Mesenchymal stem cell (in vitro differentiated cells and primary cell): Measurements from ENCODE around the gene TRIM52.

Source experiments
- DNase-seq: peaks from one replicate; pipeline ENCODE4 v3.0.0-alpha.2; 2013
- H2AFZ ChIP-seq: one replicate; pipeline ENCODE4 v1.6.1; 2013; ENCODE audit warnings: low read depth, mild to moderate bottlenecking, control low read depth, inconsistent platforms, low read length, moderate library complexity
- H2AK5ac ChIP-seq: 2 replicates; pipeline ENCODE4 v1.6.1; 2013; ENCODE audit warnings: low read length, moderate library complexity, mild to moderate bottlenecking, inconsistent platforms; ENCODE audit not compliant: severe bottlenecking
- H2BK120ac ChIP-seq: one replicate; pipeline ENCODE4 v1.6.1; 2013; ENCODE audit warnings: low read depth, mild to moderate bottlenecking, inconsistent platforms, low read length, moderate library complexity
- H2BK12ac ChIP-seq, 2 experiments: one replicate each; pipeline ENCODE4 v1.6.1; 2013; ENCODE audit warnings: inconsistent platforms in 2 of 2, low read length in 2 of 2, mild to moderate bottlenecking in 2 of 2, moderate library complexity in 2 of 2, control low read depth in 1 of 2
- H2BK15ac ChIP-seq: one replicate; pipeline ENCODE4 v1.6.1; 2013; ENCODE audit warnings: mild to moderate bottlenecking, low read depth, inconsistent platforms; ENCODE audit not compliant: poor library complexity, severe bottlenecking
- H2BK5ac ChIP-seq: 2 replicates; pipeline ENCODE4 v1.6.1; 2013; ENCODE audit warnings: low read depth, mild to moderate bottlenecking, low read length, control low read depth, inconsistent platforms; ENCODE audit not compliant: poor library complexity, severe bottlenecking
- H3K14ac ChIP-seq, 2 experiments: one replicate each; pipeline ENCODE4 v1.6.1; 2013; ENCODE audit warnings: inconsistent platforms in 2 of 2, low read length in 2 of 2, control low read depth in 1 of 2, mild to moderate bottlenecking in 1 of 2, moderate library complexity in 1 of 2
- H3K18ac ChIP-seq, 2 experiments: one replicate each; pipeline ENCODE4 v1.6.1; 2013; ENCODE audit warnings: inconsistent platforms in 2 of 2, low read length in 2 of 2, control low read depth in 1 of 2, low read depth in 1 of 2, mild to moderate bottlenecking in 1 of 2
- H3K23ac ChIP-seq, 2 experiments: one replicate each; pipeline ENCODE4 v1.6.1; 2013; ENCODE audit warnings: inconsistent platforms in 2 of 2, low read length in 2 of 2, mild to moderate bottlenecking in 2 of 2, moderate library complexity in 2 of 2, control low read depth in 1 of 2
- H3K27ac ChIP-seq: 2 replicates; pipeline ENCODE4 v1.5.1; 2013; ENCODE audit warnings: mild to moderate bottlenecking, moderate library complexity, low read length, control low read depth, inconsistent platforms; ENCODE audit not compliant: poor library complexity, severe bottlenecking
- H3K27me3 ChIP-seq, 2 experiments: 2 replicates each; pipeline versions ENCODE4 v1.6.1 to v1.7.0; 2013; ENCODE audit warnings: low read length in 2 of 2, mild to moderate bottlenecking in 2 of 2, moderate library complexity in 2 of 2, control low read depth in 1 of 2, inconsistent platforms in 1 of 2; ENCODE audit not compliant: control insufficient read depth in 1 of 2, insufficient read depth in 1 of 2
- H3K36me3 ChIP-seq, 2 experiments: 2 replicates each; pipeline versions ENCODE4 v1.6.1 to v1.7.0; 2013; ENCODE audit warnings: low read length in 2 of 2, control low read depth in 1 of 2, inconsistent platforms in 1 of 2, low read depth in 1 of 2, mild to moderate bottlenecking in 1 of 2; ENCODE audit not compliant: insufficient read depth in 2 of 2, control insufficient read depth in 1 of 2
- H3K4ac ChIP-seq, 2 experiments: one replicate each; pipeline ENCODE4 v1.6.1; 2013; ENCODE audit warnings: inconsistent platforms in 2 of 2, low read length in 2 of 2, mild to moderate bottlenecking in 2 of 2, moderate library complexity in 2 of 2, control low read depth in 1 of 2, low read depth in 1 of 2
- H3K4me1 ChIP-seq: 2 replicates; pipeline ENCODE4 v1.6.1; 2013; ENCODE audit warnings: low read depth, low read length, control low read depth; ENCODE audit not compliant: control insufficient read depth, insufficient read depth
- H3K4me2 ChIP-seq: 2 replicates; pipeline ENCODE4 v1.6.1; 2013; ENCODE audit warnings: low read length, mild to moderate bottlenecking, inconsistent platforms; ENCODE audit not compliant: poor library complexity, severe bottlenecking
- H3K4me3 ChIP-seq, 2 experiments: 2 replicates each; pipeline versions ENCODE4 v1.5.1 to v1.7.0; 2013; ENCODE audit warnings: low read length in 2 of 2, mild to moderate bottlenecking in 2 of 2, control low read depth in 1 of 2, low read depth in 1 of 2; ENCODE audit not compliant: insufficient read depth in 1 of 2
- H3K79me1 ChIP-seq: replicated peaks from 2 replicates; pipeline ENCODE4 v1.6.1; 2013; ENCODE audit warnings: mild to moderate bottlenecking, control low read depth, low read length, inconsistent platforms; ENCODE audit not compliant: poor library complexity, severe bottlenecking
- H3K9ac ChIP-seq: 2 replicates; pipeline ENCODE4 v1.7.0; 2013; ENCODE audit warnings: mild to moderate bottlenecking, low read length, moderate library complexity
- H3K9me3 ChIP-seq: 2 replicates; pipeline ENCODE4 v1.7.0; 2013; ENCODE audit warnings: mild to moderate bottlenecking, low read length; ENCODE audit not compliant: control insufficient read depth
- H4K8ac ChIP-seq: one replicate; pipeline ENCODE4 v1.6.1; 2013; ENCODE audit warnings: inconsistent platforms, mild to moderate bottlenecking, low read length, moderate library complexity
- H4K91ac ChIP-seq: one replicate; pipeline ENCODE4 v1.6.1; 2013; ENCODE audit warnings: mild to moderate bottlenecking, low read length, inconsistent platforms
- WGBS: methylation state at CpG from one replicate; pipeline ENCODE4 v1.1.7; 2013; ENCODE audit warnings: mixed read lengths; 5-methylcytosine and 5-hydroxymethylcytosine counted together

TRIM52 gene

GRCh38 chr5:181222630-181223057 lies 38.3 kb downstream of the TRIM52 start:
- peak overlapping the region; percentile 2 to 79 for H2BK12ac ChIP-seq
- H2BK120ac ChIP-seq, result peak overlapping the region; percentile 50
- H2AK5ac ChIP-seq, result no peak overlapping the region
- H3K23ac ChIP-seq, result no peak overlapping the region
- peak overlapping the region; percentile 90 for H4K91ac ChIP-seq
- H3K27me3 ChIP-seq, result no peaks in the 10 kb centered on the region
- no peaks in the 10 kb centered on the region for H3K9me3 ChIP-seq
- H3K4me3 ChIP-seq, result peak overlapping the region; percentile 55 to 98
- no peak overlapping the region for H3K14ac ChIP-seq
- peak overlapping the region; percentile 87 for H3K4me2 ChIP-seq
- peaks cover 12% of the 10 kb centered on the region for H3K4me1 ChIP-seq
- H2AFZ ChIP-seq, result no peak overlapping the region
- peak overlapping the region in 1 of 2 experiments; percentile 92 for H3K18ac ChIP-seq
- H3K9ac ChIP-seq, result peak overlapping the region; percentile 97
- peak overlapping the region; percentile 99 for H3K27ac ChIP-seq
- peak overlapping the region; percentile 5 to 35 for H3K4ac ChIP-seq
- no peak overlapping the region for H2BK15ac ChIP-seq
- peak overlapping the region; percentile 96 for H4K8ac ChIP-seq
- DNase-seq, result peak; percentile 89
- peaks cover 5% of the 10 kb centered on the region for H3K79me1 ChIP-seq
- under 1% methylated on average over 14 of the region's 18 CpGs for WGBS
- H2BK5ac ChIP-seq, result peak overlapping the region; percentile 38
- H3K36me3 ChIP-seq, result peaks cover 3 to 20% of the 10 kb centered on the region in 2 experiments

GRCh38 chr5:181221792-181222629 lies 38.9 kb downstream of the TRIM52 start:
- Histone ChIP-seq H3K4me2 (peak overlapping the region; percentile 87), H2AFZ (peak overlapping the region; percentile 36), H3K4me3 (peak overlapping the region; percentile 55 to 98), H3K9me3 (no peaks in the 10 kb centered on the region), H3K27ac (peak overlapping the region; percentile 99), H2BK12ac (peak overlapping the region; percentile 2 to 79), H3K79me1 (peaks cover 4% of the 10 kb centered on the region), H3K23ac (no peak overlapping the region), H3K27me3 (no peaks in the 10 kb centered on the region), H3K36me3 (peaks cover 2 to 14% of the 10 kb centered on the region in 2 experiments), H4K91ac (peak overlapping the region; percentile 90), H3K14ac (no peak overlapping the region), H2BK15ac (peak overlapping the region; percentile 12), H3K4ac (peak overlapping the region; percentile 5 to 35), H3K4me1 (peaks cover 19% of the 10 kb centered on the region), H3K18ac (peak overlapping the region in 1 of 2 experiments; percentile 92), H2AK5ac (no peak overlapping the region), H2BK5ac (peak overlapping the region; percentile 38), H3K9ac (peak overlapping the region; percentile 97), H4K8ac (peak overlapping the region; percentile 96), H2BK120ac (peak overlapping the region; percentile 50)
- peak; percentile 98 for DNase-seq
- 1% methylated on average over 50 of the region's 50 CpGs for WGBS

GRCh38 chr5:181221105-181221791 lies 39.7 kb downstream of the TRIM52 start:
- Histone ChIP-seq H2AFZ (peak overlapping the region; percentile 36), H3K14ac (no peak overlapping the region), H2BK12ac (no peak overlapping the region), H3K23ac (no peak overlapping the region), H4K8ac (peak overlapping the region; percentile 53), H3K79me1 (no peaks in the 10 kb centered on the region), H3K4me2 (no peak overlapping the region), H3K27me3 (no peaks in the 10 kb centered on the region), H2AK5ac (no peak overlapping the region), H2BK120ac (no peak overlapping the region), H3K36me3 (peaks cover 0 to 8% of the 10 kb centered on the region in 2 experiments), H3K9ac (no peak overlapping the region), H3K4me1 (peaks cover 21% of the 10 kb centered on the region), H3K4me3 (peak overlapping the region in 1 of 2 experiments; percentile 98), H2BK15ac (no peak overlapping the region), H3K18ac (peak overlapping the region in 1 of 2 experiments; percentile 73), H3K9me3 (no peaks in the 10 kb centered on the region), H4K91ac (no peak overlapping the region), H3K27ac (peak overlapping the region; percentile 6), H2BK5ac (no peak overlapping the region), H3K4ac (no peak overlapping the region)
- WGBS, result 65% methylated on average over 25 of the region's 27 CpGs
- DNase-seq, result no peak

- Histone ChIP-seq H3K4me2 (no peak overlapping the region), H3K18ac (no peak overlapping the region), H3K9ac (no peak overlapping the region), H2BK5ac (no peak overlapping the region), H3K14ac (no peak overlapping the region), H2BK15ac (no peak overlapping the region), H3K9me3 (no peaks in the 10 kb centered on the region), H2AFZ (no peak overlapping the region), H2AK5ac (no peak overlapping the region), H3K27ac (no peak overlapping the region), H3K4me3 (no peak overlapping the region), H3K36me3 (peaks cover 0 to 1% of the 10 kb centered on the region in 2 experiments), H2BK120ac (no peak overlapping the region), H3K23ac (no peak overlapping the region), H3K4ac (no peak overlapping the region), H2BK12ac (no peak overlapping the region), H3K79me1 (no peaks in the 10 kb centered on the region), H4K8ac (no peak overlapping the region), H4K91ac (no peak overlapping the region), H3K4me1 (peaks cover 22% of the 10 kb centered on the region), H3K27me3 (no peaks in the 10 kb centered on the region)
- WGBS, result 99% methylated on average over 10 of the region's 10 CpGs
- DNase-seq, result no peak
Measured at GRCh38 chr5:181220178-181220515, 40.8 kb downstream of the TRIM52 start.
